ENCODE measurements around the gene EHD1.

Gene EHD1

DNA sequence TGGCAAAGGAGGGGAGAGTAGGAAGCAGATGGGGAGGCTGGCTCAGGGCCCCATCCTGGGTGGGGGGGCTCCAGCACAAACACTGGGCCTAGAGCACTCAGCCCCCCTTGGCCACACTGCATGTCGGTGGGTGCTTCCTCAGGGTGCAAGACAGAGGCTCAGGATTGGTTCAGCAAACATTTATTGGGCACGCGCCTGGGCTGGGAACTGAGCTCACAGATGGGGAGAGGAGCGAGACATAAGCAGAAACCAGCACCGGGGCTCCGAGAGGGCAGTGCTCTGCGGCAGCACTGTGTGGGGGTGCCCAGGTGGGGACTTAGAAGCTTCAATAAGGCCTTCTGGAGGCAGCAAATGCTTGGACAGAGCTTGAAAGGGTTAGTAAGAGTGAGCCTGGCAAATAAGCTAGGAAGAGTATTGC lies 12.1 kb upstream of the EHD1 start:
- DNase-seq (ENCODE audit: low spot score), result no peak

DNA sequence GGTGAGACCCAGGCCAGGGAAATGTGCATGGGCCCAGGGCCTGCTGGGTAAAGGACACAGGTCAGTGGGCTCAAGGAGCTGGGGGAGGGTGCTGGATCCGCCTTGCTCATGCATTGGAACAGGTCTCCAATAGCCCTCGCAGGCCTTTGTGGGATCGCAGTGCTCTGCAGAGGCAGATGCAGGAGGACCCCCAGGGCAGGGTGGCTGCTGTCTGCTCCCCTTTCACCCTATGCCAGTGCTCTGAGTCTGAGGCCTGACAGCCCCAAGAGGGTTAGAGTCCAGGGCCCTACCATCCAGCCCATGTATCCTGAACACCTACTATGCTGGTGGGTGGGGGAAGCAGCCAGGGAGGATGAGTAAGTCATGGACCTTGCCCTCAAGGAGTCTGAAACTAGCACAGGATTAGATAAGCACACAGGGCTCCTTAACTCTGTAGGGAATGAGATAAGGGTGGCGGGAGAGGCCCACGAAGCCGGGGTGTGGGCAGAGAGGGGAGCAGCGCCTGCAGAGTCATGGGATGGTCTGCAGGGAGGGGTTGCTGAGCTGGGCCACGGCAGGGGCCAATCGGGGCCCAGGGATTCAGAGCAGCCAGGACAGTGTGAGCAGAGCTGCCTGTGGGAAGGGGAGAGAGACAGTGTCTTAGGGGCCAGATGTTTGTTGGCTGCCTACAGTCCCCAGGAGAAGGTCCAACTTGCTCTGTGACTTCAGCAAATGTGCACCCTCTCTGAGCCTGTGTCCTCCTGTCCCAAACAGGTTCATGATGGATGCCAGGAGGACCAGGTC lies 10.5 kb upstream of the EHD1 start:
- DNase-seq (ENCODE audit: low spot score), result no peak

DNA sequence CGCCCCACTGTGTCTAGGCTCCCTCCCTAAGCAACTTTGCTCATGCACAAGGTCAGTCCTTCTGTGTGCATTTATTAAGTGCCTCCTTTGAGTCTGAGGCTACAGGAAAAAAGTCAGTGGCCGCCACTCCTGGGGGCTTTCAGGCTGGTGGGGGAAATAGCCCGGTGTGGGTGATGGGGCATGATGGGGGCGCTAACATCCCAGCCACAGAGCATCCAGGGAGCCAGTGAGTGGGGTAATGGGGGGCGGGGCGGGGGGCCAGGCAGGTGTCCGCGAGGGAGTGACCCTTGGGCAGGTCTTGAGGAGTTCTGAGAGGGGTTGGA lies 9.9 kb upstream of the EHD1 start:
- no peak for DNase-seq (ENCODE audit: low spot score)

DNA sequence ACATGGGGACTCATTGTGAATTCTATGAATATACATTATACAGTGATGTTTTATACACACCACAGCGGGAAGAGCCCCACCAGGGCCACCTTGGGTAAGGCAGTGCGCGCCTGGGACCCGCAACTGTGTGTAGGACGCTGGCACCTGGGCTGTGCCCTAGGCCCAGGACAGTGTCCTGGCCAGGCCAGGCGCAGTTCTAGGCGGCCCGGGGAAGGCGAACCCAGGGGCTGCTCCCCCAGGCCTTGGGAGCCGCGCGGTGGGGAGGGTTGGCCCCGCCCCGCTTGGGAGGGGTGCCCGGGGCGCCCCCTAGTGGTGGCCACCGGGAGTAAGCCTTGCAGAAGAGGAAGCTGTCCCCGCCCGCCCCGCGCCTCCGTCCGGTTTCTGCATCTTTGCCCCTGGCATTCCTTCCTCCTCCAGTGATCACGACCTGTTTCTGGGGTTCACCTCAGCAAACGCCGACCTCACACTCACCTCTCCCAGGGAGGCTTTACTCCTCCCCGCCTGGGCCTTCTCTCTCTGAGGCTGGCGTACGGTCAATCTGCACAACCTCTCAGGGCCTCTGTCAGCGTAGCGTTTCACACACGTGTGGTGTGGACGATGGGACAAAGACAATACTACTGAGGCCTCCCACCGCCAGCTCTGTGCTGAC lies 9.5 kb upstream of the EHD1 start:
- DNase-seq (ENCODE audit: low spot score), result peak; percentile 94

DNA sequence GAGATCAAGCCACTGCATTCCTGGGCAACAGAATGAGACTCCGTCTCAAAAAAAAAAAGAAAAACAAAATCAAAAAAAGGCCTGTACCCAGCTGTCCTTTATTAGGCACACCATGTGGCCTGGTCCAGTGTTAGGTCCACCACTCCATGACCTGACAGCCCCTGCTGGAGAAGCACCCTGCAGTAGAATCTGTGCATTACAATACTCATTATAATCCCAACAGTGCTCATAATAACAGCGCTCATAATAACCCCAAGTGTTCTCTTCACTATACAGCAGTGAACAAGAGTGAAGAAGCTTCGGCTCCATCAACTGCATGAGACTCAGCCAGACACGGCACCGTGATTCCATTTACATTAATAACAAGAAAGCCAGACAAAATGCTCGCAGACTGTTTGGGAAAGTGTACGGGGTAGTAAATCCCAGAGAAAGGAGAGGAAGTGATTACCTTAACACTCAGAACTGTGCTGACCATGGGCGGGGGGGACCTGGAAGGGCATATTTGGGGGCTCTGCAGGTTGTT lies 8.9 kb upstream of the EHD1 start:
- no peak for DNase-seq (ENCODE audit: low spot score)

DNA sequence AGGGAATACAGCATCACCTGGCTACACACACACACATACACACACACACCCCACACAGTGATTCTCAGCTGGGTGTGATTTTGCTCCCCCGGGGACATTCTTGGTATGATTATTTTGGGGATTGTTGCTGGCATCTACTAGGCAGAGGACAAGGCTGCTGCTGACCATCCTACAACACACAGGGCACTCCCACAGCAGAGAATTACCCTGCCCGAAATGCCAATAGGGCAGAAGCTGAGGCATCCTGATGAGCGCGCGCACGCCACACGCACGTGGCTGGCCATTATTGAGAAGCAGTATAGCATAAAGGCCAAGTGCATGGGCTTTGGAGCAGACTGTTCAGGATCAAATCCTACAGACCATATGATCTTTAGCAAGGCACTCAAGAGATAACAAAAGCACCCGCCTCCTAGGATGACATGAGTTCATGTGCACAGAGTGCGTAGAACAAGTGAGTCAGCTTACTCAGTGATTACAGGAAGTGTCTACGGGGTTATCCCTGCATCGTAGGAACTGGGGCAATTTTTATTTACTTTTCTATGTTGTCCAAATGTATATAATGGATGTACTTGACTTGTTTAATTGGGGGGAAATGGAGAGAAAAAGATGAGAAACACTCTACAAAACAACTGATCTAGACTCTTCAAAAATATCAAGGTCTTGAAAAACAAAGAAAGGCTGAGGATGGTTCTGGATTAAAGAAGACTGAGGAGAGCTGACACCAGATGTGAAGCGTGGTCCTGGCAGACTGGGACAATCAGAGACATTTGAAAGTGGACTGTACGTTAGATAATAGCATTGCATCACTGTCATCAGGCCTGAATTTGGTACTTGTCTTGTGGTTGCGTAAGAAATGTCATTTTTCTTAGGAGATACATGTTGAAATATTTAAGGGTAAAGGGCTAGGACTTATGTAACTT lies 7.2 kb upstream of the EHD1 start:
- no peak for DNase-seq (ENCODE audit: low spot score)

DNA sequence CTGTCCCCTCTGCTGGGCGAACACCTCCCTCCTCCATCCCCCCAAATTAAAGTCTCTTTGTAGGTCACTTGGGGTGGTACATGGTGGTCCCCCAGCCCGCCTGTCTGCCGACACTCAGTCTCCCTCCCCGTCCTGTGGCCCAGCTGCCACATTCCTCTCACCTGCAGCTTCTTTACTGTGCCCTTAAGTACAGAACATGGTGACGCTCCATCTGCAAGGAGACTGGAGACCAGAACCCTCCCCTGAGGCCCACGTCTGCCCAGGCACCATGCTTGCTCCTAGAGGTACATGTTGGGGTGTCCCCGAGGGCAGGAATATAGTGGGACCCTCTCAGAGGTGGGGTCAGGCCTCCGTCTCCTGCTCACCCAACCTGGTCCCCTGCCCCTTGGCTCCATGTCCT lies 5.6 kb upstream of the EHD1 start:
- no peak for DNase-seq (ENCODE audit: low spot score)

DNA sequence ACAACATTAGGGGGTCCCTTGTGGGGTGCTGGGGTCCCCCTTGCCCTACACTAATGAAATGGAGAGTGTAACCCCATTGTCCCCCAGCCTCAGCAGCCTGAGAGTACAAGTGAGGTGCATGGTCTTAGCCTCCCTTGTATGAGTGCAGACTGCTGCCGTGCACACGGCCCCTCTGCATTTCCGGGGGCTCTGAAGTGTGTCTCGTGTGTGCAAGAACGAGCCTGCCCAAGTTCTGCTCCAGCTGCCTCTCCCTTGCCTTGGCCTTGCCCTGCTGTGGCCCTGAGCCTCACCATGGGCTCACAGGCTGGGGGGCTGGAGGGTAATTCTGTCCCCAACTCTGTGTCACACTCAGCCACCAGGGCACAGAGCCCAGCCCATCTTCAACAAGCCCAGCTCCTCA lies 5.2 kb upstream of the EHD1 start:
- DNase-seq (ENCODE audit: low spot score), result no peak

DNA sequence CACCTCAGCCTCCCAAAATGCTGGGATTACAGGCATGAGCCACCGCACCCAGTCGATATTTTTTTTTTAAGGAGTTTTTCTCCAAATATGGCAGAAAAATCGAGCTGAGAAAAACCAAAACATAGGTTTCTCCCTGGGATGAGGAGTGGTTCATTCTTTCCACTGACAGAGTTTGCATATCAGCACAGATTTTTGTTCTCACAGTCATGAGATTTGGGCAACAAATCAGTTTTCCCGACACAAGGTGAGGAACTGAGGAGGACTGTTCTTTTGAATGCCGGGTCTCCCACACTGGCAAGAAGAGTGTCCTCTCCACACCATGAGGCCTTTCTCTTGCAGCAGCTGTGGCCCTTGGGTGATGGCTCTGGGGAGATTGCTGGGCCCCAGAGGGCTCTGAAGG lies 3.8 kb upstream of the EHD1 start:
- DNase-seq (ENCODE audit: low spot score), result no peak

DNA sequence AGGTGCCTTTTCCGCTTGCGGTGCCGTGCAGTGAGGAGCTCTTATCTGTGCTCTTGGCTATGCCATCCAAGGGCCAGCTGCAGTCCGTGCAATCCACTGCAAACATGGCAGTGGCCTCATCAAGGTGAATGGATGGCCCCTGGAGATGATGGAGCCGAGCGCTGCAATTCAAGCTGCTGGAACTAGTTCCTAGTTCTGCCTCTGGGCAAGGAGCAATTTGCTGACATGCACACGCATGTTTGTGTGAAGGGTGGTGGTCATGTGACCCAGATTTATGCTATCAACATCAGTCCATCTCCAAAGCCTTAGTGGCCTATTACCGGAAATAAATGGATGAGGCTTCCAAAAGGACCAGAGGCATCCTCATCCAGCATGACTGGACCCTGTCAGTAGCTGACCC lies 3.1 kb upstream of the EHD1 start:
- DNase-seq (ENCODE audit: low spot score), result no peak

DNA sequence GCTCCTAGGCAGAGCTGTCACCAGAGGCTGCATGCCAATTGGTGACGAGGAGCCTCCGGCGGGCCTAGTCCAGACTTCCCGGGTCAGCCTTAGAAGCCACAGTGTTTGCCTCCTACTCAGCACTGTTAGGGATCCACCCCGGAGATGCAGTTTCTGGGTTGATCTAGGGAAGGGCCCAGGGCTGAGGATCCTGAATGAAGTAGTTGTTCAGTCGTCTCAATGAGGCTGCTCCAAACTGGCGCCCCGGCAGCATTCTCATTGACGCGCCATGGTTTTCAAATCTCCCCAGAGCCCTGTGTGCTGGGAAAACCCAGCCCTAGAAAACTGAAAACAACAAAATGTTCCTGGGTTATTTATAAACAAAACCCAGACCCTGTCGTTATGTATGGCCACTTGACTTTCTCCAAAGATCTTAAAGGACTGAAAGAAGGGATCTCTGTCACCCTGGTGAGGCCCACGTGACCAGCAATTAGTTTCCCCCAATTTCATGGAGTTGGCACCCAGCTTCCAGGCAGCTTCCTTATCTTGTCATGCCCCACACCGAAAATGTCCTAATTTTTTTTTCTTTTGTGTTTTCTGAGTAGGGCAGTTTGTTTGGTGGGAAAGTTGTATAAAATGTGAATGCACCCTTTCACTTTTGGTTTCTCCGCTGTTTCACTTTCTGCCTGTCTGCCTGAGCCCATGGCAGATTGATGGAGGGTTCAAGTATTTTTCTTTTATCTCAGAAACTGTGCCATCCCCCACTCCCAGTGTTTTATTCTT lies 2.0 kb upstream of the EHD1 start:
- no peak for DNase-seq (ENCODE audit: low spot score)

DNA sequence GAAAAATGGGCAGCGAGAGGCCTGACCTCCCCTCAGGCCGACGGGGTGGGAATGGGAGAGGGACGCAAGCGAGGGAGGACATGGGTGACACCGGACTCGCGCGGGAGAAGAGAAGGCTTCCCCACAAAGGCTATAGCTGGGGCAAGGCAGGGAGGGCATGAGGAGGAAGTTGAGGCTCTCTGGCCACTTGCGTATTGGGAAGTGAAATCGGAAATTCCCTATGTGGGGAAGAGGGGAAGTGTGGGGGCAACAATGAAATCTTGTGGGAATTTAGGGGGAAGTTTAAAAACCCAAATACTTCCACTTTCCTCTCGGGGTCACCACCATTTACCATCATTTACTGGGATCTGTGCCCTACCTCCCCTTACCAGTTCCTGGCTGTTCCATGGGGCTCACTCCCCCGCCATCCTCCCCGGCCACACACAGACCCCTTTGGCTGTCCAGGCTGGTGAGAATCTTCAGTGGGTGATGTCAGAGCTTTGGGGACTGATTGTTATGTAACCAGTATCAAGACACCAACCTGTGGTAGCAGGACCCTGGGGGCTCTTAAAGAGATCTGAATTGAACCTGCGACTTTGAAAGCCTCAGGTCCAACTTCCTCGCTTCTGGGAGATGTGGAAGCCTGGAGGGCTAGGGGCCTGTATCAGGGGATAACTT lies 951 bp upstream of the EHD1 start:
- DNase-seq (ENCODE audit: low spot score), result no peak

DNA sequence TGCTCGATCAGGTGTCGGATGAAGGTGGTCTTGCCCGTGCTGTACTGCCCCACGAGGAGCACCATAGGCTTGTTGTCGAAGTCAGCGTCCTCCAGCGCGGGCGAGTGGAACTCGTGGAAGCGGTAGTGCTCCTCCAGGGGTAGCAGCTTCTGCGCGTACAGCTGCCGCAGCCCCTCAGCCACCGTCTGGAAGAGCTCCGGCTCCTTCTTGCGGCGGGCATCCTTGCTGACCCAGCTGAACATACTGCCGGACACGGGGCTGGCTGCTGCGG lies 263 bp downstream of the EHD1 start:
- DNase-seq (ENCODE audit: low spot score), result no peak

DNA sequence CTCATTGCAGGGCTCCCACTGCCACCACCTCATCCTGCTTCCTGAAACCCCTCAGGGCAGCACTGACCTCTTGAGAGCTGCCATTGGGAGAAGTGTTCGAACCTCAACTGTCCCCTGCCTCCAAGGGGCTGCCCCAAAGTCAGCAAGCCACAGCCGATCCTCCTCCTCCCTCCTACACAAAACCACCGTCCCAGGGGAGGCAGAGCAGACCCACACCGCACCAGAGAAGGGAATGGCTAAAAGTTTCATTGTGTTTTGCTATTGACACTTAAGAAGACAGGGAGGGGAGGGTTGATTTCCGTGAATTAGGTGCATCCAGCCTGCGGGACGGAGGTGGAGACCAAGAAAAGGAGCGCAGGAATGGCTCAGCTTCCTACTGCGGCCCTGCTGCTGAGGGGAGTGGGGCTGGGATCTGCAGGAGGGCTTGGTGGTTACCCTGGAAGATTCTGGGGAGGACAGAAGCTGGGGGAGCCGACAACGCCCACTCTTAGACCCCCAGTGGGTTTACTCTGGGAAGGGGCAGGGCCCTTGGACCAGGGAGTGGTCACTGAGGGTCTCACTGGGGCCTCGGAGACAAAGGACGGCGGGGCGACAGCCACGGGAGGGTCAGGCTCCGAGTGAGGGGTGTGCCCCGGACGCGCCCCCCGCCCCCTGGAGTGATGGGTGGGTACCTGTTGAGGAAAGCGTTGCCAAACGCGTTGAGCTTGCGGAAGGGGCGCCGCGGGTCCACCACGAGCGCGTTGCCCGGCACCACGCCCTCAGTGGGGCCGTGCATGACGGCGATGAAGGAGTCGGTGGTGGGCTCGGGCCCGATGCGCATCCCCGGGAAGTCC lies 815 bp downstream of the EHD1 start:
- DNase-seq (ENCODE audit: low spot score), result no peak

DNA sequence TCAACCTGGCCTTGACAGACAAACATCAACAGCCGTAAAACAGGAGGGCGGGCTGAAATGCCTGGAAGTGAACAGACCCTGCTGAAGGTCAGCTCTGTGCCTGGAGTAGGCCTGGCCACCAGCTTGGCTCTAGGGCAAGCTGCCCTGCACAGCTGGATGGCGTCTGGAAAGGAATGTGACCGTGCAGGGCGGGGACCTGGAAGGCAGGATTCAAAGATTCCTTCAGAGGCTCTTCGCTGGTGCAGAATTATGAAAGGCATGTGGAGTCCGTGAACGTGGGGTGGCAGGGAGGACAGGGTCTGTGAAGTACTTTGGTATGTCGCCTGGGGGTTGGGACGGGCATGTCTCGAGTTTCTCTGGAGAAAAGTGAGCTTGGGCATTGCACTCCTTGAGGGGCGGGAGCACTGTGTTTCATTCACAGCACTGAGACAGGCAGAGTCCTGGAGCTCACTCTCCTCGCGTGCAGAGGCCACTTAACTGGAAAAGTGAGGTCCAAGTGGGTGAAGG lies 1.5 kb downstream of the EHD1 start:
- no peak for DNase-seq (ENCODE audit: low spot score)

DNA sequence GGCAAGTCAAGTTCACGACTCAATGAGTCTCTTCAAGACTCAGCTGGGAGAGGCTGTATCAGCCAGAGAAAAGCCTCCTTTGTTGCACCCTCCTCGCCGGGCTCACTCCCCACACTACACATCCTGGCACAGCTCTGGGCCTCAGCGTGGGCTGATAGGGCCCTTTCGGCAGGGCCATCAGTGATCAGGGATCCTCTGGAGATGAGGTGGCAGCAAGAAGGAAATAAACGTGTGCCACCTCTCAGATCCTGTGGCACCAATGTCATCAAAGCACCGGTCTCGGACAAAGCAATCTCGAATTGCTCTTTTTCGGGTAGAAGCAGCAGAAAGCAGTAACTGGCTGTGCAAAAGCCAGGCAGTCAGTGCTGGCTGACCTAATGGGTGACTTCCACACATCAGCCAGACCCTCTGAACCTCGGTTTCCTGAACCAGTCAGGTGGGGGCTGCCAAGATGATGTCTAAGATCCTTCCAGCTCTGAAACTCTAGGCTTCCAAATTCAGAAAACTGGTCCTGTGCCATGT lies 2.1 kb downstream of the EHD1 start:
- no peak for DNase-seq (ENCODE audit: low spot score)

DNA sequence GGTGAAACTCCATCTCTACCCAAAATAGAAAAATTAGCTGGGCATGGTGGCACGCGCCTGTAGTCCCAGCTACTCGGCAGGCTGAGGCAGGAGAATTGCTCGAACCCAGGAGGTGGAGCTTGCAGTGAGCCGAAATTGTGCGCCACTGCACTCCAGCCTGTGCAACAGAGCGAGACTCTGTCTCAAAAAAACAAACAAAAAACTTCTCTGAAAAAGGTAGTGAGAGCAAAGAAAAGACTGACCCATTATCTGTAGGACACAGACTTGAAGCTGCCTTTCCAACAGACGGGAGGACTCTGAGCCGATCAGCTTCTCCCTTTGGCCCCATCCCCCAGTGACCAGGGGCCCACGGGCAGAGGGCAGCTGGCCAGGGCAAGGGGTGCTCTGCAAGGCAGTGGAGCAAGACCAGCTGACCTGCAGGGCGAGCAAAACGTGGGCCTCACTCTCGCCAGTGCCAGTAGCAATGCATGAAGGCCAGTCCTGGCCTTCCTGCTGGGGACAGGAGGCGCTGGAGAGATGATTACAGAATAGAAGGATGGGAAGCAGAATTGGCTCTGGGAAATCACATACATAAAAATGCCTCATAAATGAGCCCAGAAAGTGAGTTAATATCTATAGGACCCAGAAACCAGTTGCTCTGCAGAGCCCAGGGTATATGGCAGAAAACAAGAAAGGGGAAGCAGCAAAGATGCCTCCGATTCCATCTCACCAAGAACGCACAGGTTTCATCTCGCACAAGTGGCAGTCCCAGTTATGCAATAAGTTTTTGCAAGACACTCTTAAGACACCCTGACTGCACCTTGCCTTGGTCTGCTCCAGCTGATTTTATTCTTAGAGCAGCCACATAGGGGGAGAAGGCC lies 2.8 kb downstream of the EHD1 start:
- DNase-seq (ENCODE audit: low spot score), result no peak

DNA sequence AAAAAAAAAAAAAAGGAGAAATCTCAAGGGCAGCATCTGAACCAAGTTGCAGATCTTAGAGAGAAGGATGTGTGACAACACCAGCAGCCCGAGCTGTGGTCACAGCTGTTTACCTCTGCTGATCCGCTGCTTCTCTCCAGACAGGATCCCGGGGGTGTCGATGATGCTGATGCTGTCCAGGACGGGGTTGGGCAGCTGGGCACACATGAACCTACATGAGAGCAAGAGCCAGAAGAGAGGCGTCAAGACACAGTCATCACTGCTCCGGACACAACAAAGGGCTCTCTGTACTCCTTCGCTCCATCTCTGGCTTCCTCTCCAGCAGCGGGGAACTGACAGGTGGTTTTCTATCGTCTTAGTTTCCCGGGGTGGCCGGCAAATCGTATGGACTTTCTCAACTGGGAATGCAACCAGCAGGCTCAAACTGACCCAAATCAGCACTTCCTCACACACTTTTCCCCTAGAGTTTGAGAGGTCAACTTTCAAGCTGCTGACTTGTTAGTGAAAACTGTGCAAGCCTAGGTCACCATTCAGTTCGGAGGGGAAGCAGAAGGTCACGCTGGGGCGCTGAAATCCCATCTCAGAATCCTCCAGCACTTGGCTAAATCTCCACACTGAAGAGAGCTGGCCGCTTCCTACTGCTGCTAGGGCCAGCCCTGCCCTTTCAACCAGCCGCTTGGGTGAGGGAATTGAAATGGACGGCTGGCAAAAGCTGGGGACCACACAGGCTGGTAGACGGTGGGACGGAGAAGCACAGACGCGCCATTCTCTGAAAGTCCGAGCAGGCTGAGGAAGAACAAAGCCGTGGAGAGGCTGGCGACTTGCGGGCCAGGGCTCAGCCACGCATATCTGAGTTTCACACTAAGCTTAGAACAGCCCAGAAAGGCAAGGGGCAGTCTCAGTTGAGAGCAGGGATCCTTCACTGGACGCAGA lies 3.8 kb downstream of the EHD1 start:
- no peak for DNase-seq (ENCODE audit: low spot score)

Data from ecto neural progenitor cell (in vitro differentiated cells).